ENCODE data around the gene VAC14. TPM values are rescaled to one million over a fixed set of nuclear protein-coding genes. Genes with fewer than 3 reads are reported as not detected.
"Not testable (repeated sequence)": the region's sequence is repeated elsewhere in the genome, so short reads cannot be mapped to it uniquely, and the experiment has no call there.

Gene VAC14
- total RNA-seq, 3 donors from 2014 or later = 32.3 to 35.1 (median 32.8) TPM

GRCh38 chr16:70746708-70747424, 54.1 kb downstream of the VAC14 start:
- DNase-seq = peak; percentile 78 to 90 (median 80)
- Histone ChIP-seq H3K36me3 (ENCODE audit: low read depth) (no peaks in the 10 kb centered on the region), H3K9me3 (no peaks in the 10 kb centered on the region), H3K4me1 (ENCODE audit: low read depth) (peaks cover 52% of the 10 kb centered on the region), H3K4me3 (no peak overlapping the region)
- intact Hi-C loops (cut with DNase I, micrococcal nuclease) = no loop called here
- peak; percentile 83 for ATAC-seq
- TF ChIP-seq CTCF (IDR thresholded peaks at IDR 0.05) = no peak

- TF ChIP-seq CTCF (IDR thresholded peaks at IDR 0.05) = no peak
- peak; percentile 41 for ATAC-seq
- Histone ChIP-seq H3K4me3 (no peak overlapping the region), H3K4me1 (ENCODE audit: low read depth) (peaks cover 45% of the 10 kb centered on the region), H3K9me3 (no peaks in the 10 kb centered on the region), H3K36me3 (ENCODE audit: low read depth) (no peaks in the 10 kb centered on the region)
- intact Hi-C loops (cut with DNase I, micrococcal nuclease) = no loop called here
- peak; percentile 57 to 79 (median 62) for DNase-seq
These were observed 54.8 kb downstream of the VAC14 start for GRCh38 chr16:70746040-70746707.

- intact Hi-C loops (cut with DNase I, micrococcal nuclease) = no loop called here
- TF ChIP-seq CTCF (IDR thresholded peaks at IDR 0.05) = no peak
- Histone ChIP-seq H3K4me3 (no peak overlapping the region), H3K4me1 (ENCODE audit: low read depth) (peaks cover 41% of the 10 kb centered on the region), H3K9me3 (no peaks in the 10 kb centered on the region), H3K36me3 (ENCODE audit: low read depth) (no peaks in the 10 kb centered on the region)
- DNase-seq (no peak), ATAC-seq (no peak)
These were observed 55.4 kb downstream of the VAC14 start for GRCh38 chr16:70745536-70746025.

GRCh38 chr16:70744366-70744765, 56.6 kb downstream of the VAC14 start:
- DNase-seq (no peak), ATAC-seq (no peak)
- no peak for TF ChIP-seq CTCF (IDR thresholded peaks at IDR 0.05)
- Histone ChIP-seq H3K4me1 (ENCODE audit: low read depth) (peaks cover 31% of the 10 kb centered on the region), H3K36me3 (ENCODE audit: low read depth) (no peaks in the 10 kb centered on the region), H3K9me3 (no peaks in the 10 kb centered on the region), H3K4me3 (no peak overlapping the region)
- intact Hi-C loops (cut with DNase I, micrococcal nuclease) = no loop called here

GRCh38 chr16:70743791-70744190, 57.2 kb downstream of the VAC14 start:
- no peaks in the 10 kb centered on the region for H3K9me3 ChIP-seq
- ATAC-seq = no peak
- H3K4me3 ChIP-seq = no peak overlapping the region
- intact Hi-C loops (cut with DNase I, micrococcal nuclease) = no loop called here
- no peak for TF ChIP-seq CTCF (IDR thresholded peaks at IDR 0.05)
- H3K4me1 ChIP-seq (ENCODE audit: low read depth) = peaks cover 31% of the 10 kb centered on the region
- no peaks in the 10 kb centered on the region for H3K36me3 ChIP-seq (ENCODE audit: low read depth)
- DNase-seq = no peak

- ATAC-seq; DNase-seq; H3K36me3 ChIP-seq (ENCODE audit: low read depth); H3K4me3 ChIP-seq; intact Hi-C loops (cut with DNase I, micrococcal nuclease); H3K9me3 ChIP-seq: not testable (repeated sequence)
- peaks cover 30% of the 10 kb centered on the region for H3K4me1 ChIP-seq (ENCODE audit: low read depth)
These were observed 58.0 kb downstream of the VAC14 start for GRCh38 chr16:70742967-70743366.

Data from mucosa of descending colon (tissue), 3 donors.